H1 (cell line): ENCODE measurements around the gene CELF2. TPM values are rescaled to one million over a fixed set of nuclear protein-coding genes. Genes with fewer than 3 reads are reported as not detected.

Experiments used
- CTCF ChIA-PET: fragments of 300-600 bp; sonication (Branson Sonifier 250); formaldehyde crosslinking; loops from one replicate; lab custom pipeline; 2021; ENCODE audit not compliant: partially characterized antibody; lab: Charles Lee
- POLR2A ChIA-PET: fragments of 300-600 bp; sonication (Branson Sonifier 250); formaldehyde crosslinking; loops from one replicate; lab custom pipeline; 2021; ENCODE audit warnings: inconsistent platforms; ENCODE audit not compliant: partially characterized antibody; lab: Charles Lee
- DNase-seq, 2 experiments: peaks; one replicate each; pipeline versions ENCODE4 v3.0.0 to v3.0.0-alpha.2; 2010 to 2022; ENCODE audit warnings: low spot score in 2 of 2, low read depth in 1 of 2, mixed read lengths in 1 of 2
- FAIRE-seq: peaks from 2 replicates; lab custom pipeline; 2011; peaks lifted over from hg19 to GRCh38; lab: Jason Lieb, UNC
- H2AFZ ChIP-seq: 2 replicates; pipeline ENCODE4 v1.8.1; 2012; ENCODE audit warnings: low read length, inconsistent platforms
- H2AK5ac ChIP-seq: 2 replicates; pipeline ENCODE4 v1.6.1; 2013; ENCODE audit warnings: low read depth, low read length
- H2BK120ac ChIP-seq: replicated peaks from 2 replicates; pipeline ENCODE3; 2013; ENCODE audit warnings: low read depth, low read length, inconsistent platforms
- H2BK12ac ChIP-seq: 2 replicates; pipeline ENCODE4 v1.6.1; 2013; ENCODE audit warnings: low read depth, low read length
- H2BK15ac ChIP-seq: 2 replicates; pipeline ENCODE4 v1.6.1; 2013; ENCODE audit warnings: low read length
- H2BK20ac ChIP-seq: 2 replicates; pipeline ENCODE4 v1.6.1; 2013; ENCODE audit warnings: low read length
- H2BK5ac ChIP-seq: 2 replicates; pipeline ENCODE4 v1.6.1; 2013; ENCODE audit warnings: low read depth, low read length
- H3K14ac ChIP-seq: 2 replicates; pipeline ENCODE4 v1.6.1; 2013; ENCODE audit warnings: inconsistent platforms; ENCODE audit not compliant: insufficient read length
- H3K18ac ChIP-seq: 2 replicates; pipeline ENCODE4 v1.6.1; 2013; ENCODE audit warnings: low read length; ENCODE audit errors: extremely low read depth
- H3K23ac ChIP-seq: 2 replicates; pipeline ENCODE4 v1.6.1; 2013; ENCODE audit warnings: inconsistent platforms; ENCODE audit not compliant: insufficient read length
- H3K23me2 ChIP-seq: 2 replicates; pipeline ENCODE4 v1.6.1; 2013; ENCODE audit warnings: low read depth, low read length
- H3K27ac ChIP-seq: 2 replicates; pipeline ENCODE4 v1.6.1; 2011; ENCODE audit warnings: low read depth, low read length, inconsistent platforms
- H3K27me3 ChIP-seq, 4 experiments: replicated peaks in 1 of 4; 1 replicate in 1 of 4; 2 replicates in 3 of 4; pipeline versions ENCODE4 v1.6.1 to v1.8.1; 2011 to 2013; ENCODE audit warnings: low read length in 3 of 4, mild to moderate bottlenecking in 3 of 4, inconsistent platforms in 2 of 4, mixed read lengths in 2 of 4, moderate library complexity in 1 of 4; ENCODE audit not compliant: control insufficient read depth in 3 of 4, insufficient read depth in 3 of 4; ENCODE audit errors: extremely low read depth in 1 of 4
- H3K36me3 ChIP-seq, 4 experiments: 2 replicates each; pipeline versions ENCODE4 v1.6.1 to v1.8.1; 2011 to 2013; ENCODE audit warnings: mild to moderate bottlenecking in 4 of 4, low read length in 3 of 4, moderate library complexity in 2 of 4, control low read depth in 1 of 4, inconsistent platforms in 1 of 4; ENCODE audit not compliant: insufficient read depth in 4 of 4, control insufficient read depth in 2 of 4
- H3K4ac ChIP-seq: replicated peaks from 2 replicates; pipeline ENCODE3; 2013; ENCODE audit warnings: low read length, low read depth, mixed read lengths, inconsistent platforms; ENCODE audit not compliant: insufficient read length
- H3K4me1 ChIP-seq, 4 experiments: replicated peaks in 1 of 4; 1 replicate in 1 of 4; 2 replicates in 3 of 4; pipeline versions ENCODE4 v1.6.1 to v1.8.1; 2011 to 2013; ENCODE audit warnings: low read length in 3 of 4, inconsistent platforms in 2 of 4, mixed read lengths in 1 of 4; ENCODE audit not compliant: insufficient read depth in 4 of 4, control insufficient read depth in 3 of 4
- H3K4me2 ChIP-seq, 2 experiments: 2 replicates each; pipeline versions ENCODE4 v1.6.1 to v1.8.1; 2011 to 2013; ENCODE audit warnings: low read depth in 2 of 2, low read length in 2 of 2, control low read depth in 1 of 2, inconsistent platforms in 1 of 2, mild to moderate bottlenecking in 1 of 2; ENCODE audit not compliant: insufficient read depth in 1 of 2
- H3K4me3 ChIP-seq, 4 experiments: fragments of 200-600, 300-600 bp in 1 of 4; sonication (generic), shearing (Covaris generic), sonication (Bioruptor Twin) in 1 of 4; 2 replicates each; pipeline versions ENCODE4 v1.5.1 to v1.8.1; 2011 to 2016; ENCODE audit warnings: low read length in 4 of 4, low read depth in 3 of 4, control low read depth in 2 of 4, inconsistent platforms in 2 of 4, mild to moderate bottlenecking in 2 of 4, mixed read lengths in 1 of 4, moderate library complexity in 1 of 4; ENCODE audit not compliant: insufficient read depth in 2 of 4; ENCODE audit errors: extremely low read depth in 1 of 4
- H3K56ac ChIP-seq: replicated peaks from 2 replicates; pipeline ENCODE3; 2013; ENCODE audit warnings: low read depth, mild to moderate bottlenecking, mixed read lengths, low read length, inconsistent platforms; ENCODE audit not compliant: insufficient read length
- H3K79me1 ChIP-seq: 2 replicates; pipeline ENCODE4 v1.6.1; 2013; ENCODE audit warnings: low read depth, low read length, control low read depth
- H3K79me2 ChIP-seq, 2 experiments: 2 replicates each; pipeline versions ENCODE4 v1.6.1 to v1.8.1; 2012 to 2013; ENCODE audit warnings: low read length in 2 of 2, mild to moderate bottlenecking in 2 of 2, inconsistent platforms in 1 of 2; ENCODE audit not compliant: insufficient read depth in 2 of 2, control insufficient read depth in 1 of 2
- H3K9ac ChIP-seq, 4 experiments: replicated peaks in 1 of 4; 1 replicate in 1 of 4; 2 replicates in 3 of 4; pipeline versions ENCODE4 v1.6.1 to v1.8.1; 2011 to 2013; ENCODE audit warnings: low read depth in 3 of 4, low read length in 3 of 4, control low read depth in 2 of 4, mild to moderate bottlenecking in 2 of 4, moderate library complexity in 2 of 4, inconsistent platforms in 1 of 4; ENCODE audit errors: extremely low read depth in 1 of 4
- H3K9me3 ChIP-seq, 2 experiments: 2 replicates each; pipeline versions ENCODE4 v1.6.1 to v1.8.1; 2012 to 2013; ENCODE audit warnings: mild to moderate bottlenecking in 2 of 2, moderate library complexity in 2 of 2, control low read depth in 1 of 2, inconsistent platforms in 1 of 2, low read depth in 1 of 2, low read length in 1 of 2, mixed read lengths in 1 of 2; ENCODE audit not compliant: insufficient read depth in 2 of 2
- H4K20me1 ChIP-seq, 2 experiments: replicated peaks in 1 of 2; 2 replicates each; pipeline versions ENCODE3 to v1.8.1; 2011 to 2013; ENCODE audit warnings: inconsistent platforms in 2 of 2, low read length in 2 of 2, mild to moderate bottlenecking in 1 of 2; ENCODE audit not compliant: insufficient read depth in 2 of 2, control insufficient read depth in 1 of 2
- H4K5ac ChIP-seq: 2 replicates; pipeline ENCODE4 v1.6.1; 2013; ENCODE audit warnings: low read length, low read depth, mixed read lengths, inconsistent platforms; ENCODE audit not compliant: insufficient read length
- H4K8ac ChIP-seq: 2 replicates; pipeline ENCODE4 v1.8.0; 2013; ENCODE audit warnings: mild to moderate bottlenecking, moderate library complexity, low read length, inconsistent platforms; ENCODE audit not compliant: insufficient read depth; ENCODE audit errors: extremely low read depth
- H4K91ac ChIP-seq: replicated peaks from 2 replicates; pipeline ENCODE3; 2013; ENCODE audit warnings: low read length, mixed read lengths, inconsistent platforms; ENCODE audit not compliant: insufficient read length
- CBX8 ChIP-seq: fragments of 300-800, 300-1000 bp; sonication (generic); IDR thresholded peaks from 2 replicates; pipeline ENCODE4 v1.7.1; 2016; ENCODE audit warnings: low read depth, low read length, borderline replicate concordance
- CHD1 ChIP-seq: IDR thresholded peaks from 2 replicates; pipeline ENCODE4 v1.6.1; 2012; ENCODE audit warnings: low read depth, low read length, improper control_type of control experiment
- EP300 ChIP-seq, 2 experiments: IDR thresholded peaks; 1 replicate in 1 of 2; 2 replicates in 1 of 2; pipeline ENCODE4 v1.6.1; 2011 to 2012; ENCODE audit warnings: low read depth in 2 of 2, low read length in 2 of 2, mild to moderate bottlenecking in 2 of 2, borderline replicate concordance in 1 of 2, inconsistent platforms in 1 of 2, moderate library complexity in 1 of 2
- JUN ChIP-seq: IDR thresholded peaks from 2 replicates; pipeline ENCODE4 v1.6.1; 2011; ENCODE audit warnings: low read depth, mild to moderate bottlenecking, improper control_type of control experiment, low read length
- JUND ChIP-seq: IDR thresholded peaks from 2 replicates; pipeline ENCODE4 v1.6.1; 2011; ENCODE audit warnings: mild to moderate bottlenecking, improper control_type of control experiment, low read length
- MAFK ChIP-seq: IDR thresholded peaks from 2 replicates; pipeline ENCODE4 v1.6.1; 2012; ENCODE audit warnings: low read depth, mild to moderate bottlenecking, improper control_type of control experiment, low read length
- SIN3A ChIP-seq, 2 experiments: IDR thresholded peaks in 1 of 2; conservative IDR thresholded peaks in 1 of 2; 2 replicates each; pipeline ENCODE4 v1.6.1; 2011 to 2012; ENCODE audit warnings: low read length in 2 of 2, improper control_type of control experiment in 1 of 2, low read depth in 1 of 2, mild to moderate bottlenecking in 1 of 2
- TAF1 ChIP-seq: IDR thresholded peaks from 2 replicates; pipeline ENCODE4 v1.6.1; 2011; ENCODE audit warnings: mild to moderate bottlenecking, low read depth, low read length
- ZNF274 ChIP-seq: IDR thresholded peaks from 2 replicates; pipeline ENCODE4 v1.7.0; 2012; ENCODE audit warnings: low read length, borderline replicate concordance; ENCODE audit errors: extremely low read depth
- WGBS, 2 experiments: shearing (Covaris generic) in 1 of 2; methylation state at CpG; one replicate each; pipeline versions ENCODE4 v1.1.6 to v1.1.7; 2013 to 2015; ENCODE audit warnings: low lambda C conversion rate in 2 of 2, mixed read lengths in 2 of 2, inconsistent platforms in 1 of 2, low coverage in 1 of 2, missing lambda C conversion rate in 1 of 2; ENCODE audit not compliant: insufficient replicate concordance in 2 of 2, insufficient coverage in 1 of 2, insufficient read length in 1 of 2; ENCODE audit errors: extremely low coverage in 1 of 2, missing lambda C conversion rate in 1 of 2; 5-methylcytosine and 5-hydroxymethylcytosine counted together
- polyA plus RNA-seq, 7 experiments: library from polyadenylated mRNA; depleted of rRNA in 3 of 7; stranded (reverse) in 5 of 7; unstranded in 2 of 7; fragments of >200 nt in 5 of 7; fragments of 200-250 nt in 2 of 7; gene quantifications; 1 replicate in 5 of 7; 2 replicates in 1 of 7; 4 replicates in 1 of 7; pipeline versions ENCODE4 v1.2.1 to v1.2.3, GENCODE V29; 2011 to 2013; ENCODE audit warnings: missing spikeins in 2 of 7, mixed read lengths in 2 of 7
- total RNA-seq: library from RNA; stranded (reverse); fragmentation: NEBNext Ultra II Directional; extraction: Animal tissue kit (Norgen Biotek cat#: 25700); gene quantifications from 2 replicates; pipeline ENCODE4 v1.2.1, GENCODE V29; 2021
- TF ChIP-seq, protein P1 (sequence below), 3 experiments: IDR thresholded peaks; 1 replicate in 2 of 3; 2 replicates in 1 of 3; pipeline versions ENCODE4 v1.5.1 to v1.6.1; 2011; ENCODE audit warnings: low read length in 3 of 3, mild to moderate bottlenecking in 3 of 3, inconsistent platforms in 2 of 3, low read depth in 1 of 3, moderate library complexity in 1 of 3; ENCODE audit not compliant: insufficient read depth in 1 of 3; ENCODE audit errors: control extremely low read depth in 1 of 3

Gene CELF2
- total and polyA plus RNA-seq, 2 of the 8 experiments (the other 6 are each of a cell fraction or from before 2014, with no cell fraction given): 18.3 to 22.7 TPM

DNA sequence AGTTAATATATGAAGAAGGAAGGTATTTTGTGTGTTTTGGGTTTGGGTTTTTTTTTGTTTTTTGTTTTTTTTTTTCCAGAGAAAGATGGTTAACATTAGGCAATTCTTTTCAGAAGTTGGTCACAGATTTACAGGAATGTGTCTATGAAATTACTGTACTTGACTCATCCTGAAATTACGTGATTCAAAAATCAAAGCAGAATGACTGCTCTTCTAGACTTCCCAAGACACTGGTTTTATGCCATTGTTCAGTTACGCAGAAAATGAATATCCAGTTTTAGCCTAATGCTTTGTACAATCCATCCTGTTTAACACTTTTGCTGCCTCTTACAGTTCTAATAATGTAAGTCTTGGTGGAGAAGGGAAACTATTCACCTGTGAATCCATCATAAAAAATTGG lies 39.7 kb upstream of the CELF2 start:
- Histone ChIP-seq H3K9ac (no peak overlapping the region), H2AK5ac (no peak overlapping the region), H4K5ac (no peak overlapping the region), H2AFZ (no peak overlapping the region), H2BK120ac (no peak overlapping the region), H3K79me1 (no peaks in the 10 kb centered on the region), H4K8ac (no peak overlapping the region), H3K27ac (no peak overlapping the region), H3K56ac (no peak overlapping the region), H3K4ac (no peak overlapping the region), H2BK12ac (no peak overlapping the region), H3K27me3 (no peaks in the 10 kb centered on the region), H2BK15ac (no peak overlapping the region), H4K20me1 (no peaks in the 10 kb centered on the region), H3K18ac (no peak overlapping the region), H2BK5ac (no peak overlapping the region), H3K79me2 (no peaks in the 10 kb centered on the region), H3K4me2 (no peak overlapping the region), H3K14ac (no peak overlapping the region), H3K4me3 (no peak overlapping the region), H2BK20ac (no peak overlapping the region), H3K23me2 (no peaks in the 10 kb centered on the region), H3K23ac (no peak overlapping the region), H4K91ac (no peak overlapping the region), H3K9me3 (no peaks in the 10 kb centered on the region), H3K4me1 (no peaks in the 10 kb centered on the region), H3K36me3 (no peaks in the 10 kb centered on the region)
- POLR2A ChIA-PET: interaction anchor here (1.2 kb wide), 1 partner anchor 39 kb away, joined by 3 read pairs; the partner anchor contains the start of gene CELF2
- FAIRE-seq (no peak), DNase-seq (no peak)
- CTCF ChIA-PET: no interaction called here
- WGBS, 2 experiments: 90% methylated on average over 2 of the region's 2 CpGs; no CpG with 5 or more reads in 1 of the 2 experiments
- TF ChIP-seq JUN (no peak), EP300 (IDR thresholded peaks at IDR 0.05; ENCODE audit: borderline replicate concordance in 1 of 2, low read depth in 2 of 2, low read length in 2 of 2) (no peak), JUND (no peak), MAFK (no peak), CBX8 (no peak), ZNF274 (no peak), CHD1 (no peak), SIN3A (conservative IDR thresholded peaks at IDR 0.05 in 1 of 2, IDR thresholded peaks at IDR 0.05 in 1 of 2; ENCODE audit: low read depth in 1 of 2, low read length in 2 of 2) (no peak), TAF1 (no peak)
- TF ChIP-seq, protein P1, sequence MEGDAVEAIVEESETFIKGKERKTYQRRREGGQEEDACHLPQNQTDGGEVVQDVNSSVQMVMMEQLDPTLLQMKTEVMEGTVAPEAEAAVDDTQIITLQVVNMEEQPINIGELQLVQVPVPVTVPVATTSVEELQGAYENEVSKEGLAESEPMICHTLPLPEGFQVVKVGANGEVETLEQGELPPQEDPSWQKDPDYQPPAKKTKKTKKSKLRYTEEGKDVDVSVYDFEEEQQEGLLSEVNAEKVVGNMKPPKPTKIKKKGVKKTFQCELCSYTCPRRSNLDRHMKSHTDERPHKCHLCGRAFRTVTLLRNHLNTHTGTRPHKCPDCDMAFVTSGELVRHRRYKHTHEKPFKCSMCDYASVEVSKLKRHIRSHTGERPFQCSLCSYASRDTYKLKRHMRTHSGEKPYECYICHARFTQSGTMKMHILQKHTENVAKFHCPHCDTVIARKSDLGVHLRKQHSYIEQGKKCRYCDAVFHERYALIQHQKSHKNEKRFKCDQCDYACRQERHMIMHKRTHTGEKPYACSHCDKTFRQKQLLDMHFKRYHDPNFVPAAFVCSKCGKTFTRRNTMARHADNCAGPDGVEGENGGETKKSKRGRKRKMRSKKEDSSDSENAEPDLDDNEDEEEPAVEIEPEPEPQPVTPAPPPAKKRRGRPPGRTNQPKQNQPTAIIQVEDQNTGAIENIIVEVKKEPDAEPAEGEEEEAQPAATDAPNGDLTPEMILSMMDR (IDR thresholded peaks at IDR 0.05; ENCODE audit: control extremely low read depth in 1 of 3, insufficient read depth in 1 of 3, low read depth in 1 of 3, low read length in 3 of 3): no peak
